T47D (cell line): ENCODE measurements around the gene KRTAP4-5.
"Not testable (repeated sequence)": the region's sequence is repeated elsewhere in the genome, so short reads cannot be mapped to it uniquely, and the experiment has no call there.

Experiments used
- DNase-seq, 2 experiments: peaks; one replicate each; pipeline versions ENCODE4 v3.0.0 to v3.0.0-alpha.2; 2011 to 2012; ENCODE audit warnings: low read depth in 1 of 2, low spot score in 1 of 2
- JUND ChIP-seq: IDR thresholded peaks from 2 replicates; pipeline ENCODE4 v1.6.1; 2012; ENCODE audit warnings: low read depth
- in situ Hi-C: cut with HindIII; loops from 2 replicates; pipeline ENCODE4 v1.10.0; 2016; ENCODE audit warnings: low sequenced_read_pairs, low pct_unique_long_range_greater_than_20kb

The KRTAP4-5 gene

DNA sequence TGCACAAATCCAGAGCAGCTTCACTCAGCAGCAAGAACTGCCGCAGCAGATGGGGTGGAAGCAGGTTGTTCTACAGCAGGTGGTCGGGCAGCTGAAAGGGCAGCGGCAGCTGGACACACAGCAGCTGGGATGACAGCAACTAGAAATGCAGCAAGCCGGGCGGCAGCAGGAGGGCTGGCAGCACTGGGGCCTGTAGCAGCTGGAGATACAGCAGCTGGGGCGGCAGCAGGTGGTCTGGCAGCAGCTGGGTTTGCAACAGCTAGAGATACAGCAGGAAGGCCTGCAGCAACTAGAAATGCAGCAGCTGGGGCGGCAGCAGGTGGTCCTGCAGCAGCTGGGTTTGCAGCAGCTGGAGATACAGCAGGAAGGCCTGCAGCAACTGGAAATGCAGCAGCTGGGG, 17.9 kb upstream of the KRTAP4-5 start:
- no peak for TF ChIP-seq JUND
- no peak for DNase-seq
- in situ Hi-C loops = no loop called here

GRCh38 chr17:41163828-41164227, 14.2 kb upstream of the KRTAP4-5 start:
- in situ Hi-C loops = no loop called here
- no peak for TF ChIP-seq JUND
- DNase-seq = no peak

- no peak for TF ChIP-seq JUND
- in situ Hi-C loops = no loop called here
- peak in 1 of 2 experiments; percentile 7 for DNase-seq
These were observed 11.0 kb upstream of the KRTAP4-5 start, which contains the start of gene KRTAP4-4 for GRCh38 chr17:41160648-41161047. TSS of gene KRTAP4-4 (minus strand) at chr17:41160748. CDS start at chr17:41160691, 57 bp downstream.

DNA sequence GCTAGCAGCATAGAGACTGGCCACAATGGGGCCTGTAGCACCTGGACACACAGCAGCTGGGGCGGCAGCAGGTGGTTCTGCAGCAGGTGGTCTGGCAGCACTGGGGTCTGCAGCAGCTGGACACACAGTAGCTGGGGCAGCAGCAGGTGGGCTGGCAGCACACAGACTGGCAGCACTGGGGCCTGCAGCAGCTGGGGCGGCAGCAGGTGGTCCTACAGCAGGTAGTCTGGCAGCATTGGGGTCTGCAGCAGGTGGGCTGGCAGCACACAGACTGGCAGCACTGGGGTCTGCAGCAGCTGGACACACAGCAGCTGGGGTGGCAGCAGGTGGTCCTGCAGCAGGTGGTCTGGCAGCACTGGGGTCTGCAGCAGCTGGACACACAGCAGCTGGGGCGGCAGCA, 10.6 kb upstream of the KRTAP4-5 start:
- in situ Hi-C loops, DNase-seq: not testable (repeated sequence)

GRCh38 chr17:41153856-41154255, 4.2 kb upstream of the KRTAP4-5 start:
- no peak for DNase-seq
- in situ Hi-C loops = no loop called here
- TF ChIP-seq JUND = no peak

DNA sequence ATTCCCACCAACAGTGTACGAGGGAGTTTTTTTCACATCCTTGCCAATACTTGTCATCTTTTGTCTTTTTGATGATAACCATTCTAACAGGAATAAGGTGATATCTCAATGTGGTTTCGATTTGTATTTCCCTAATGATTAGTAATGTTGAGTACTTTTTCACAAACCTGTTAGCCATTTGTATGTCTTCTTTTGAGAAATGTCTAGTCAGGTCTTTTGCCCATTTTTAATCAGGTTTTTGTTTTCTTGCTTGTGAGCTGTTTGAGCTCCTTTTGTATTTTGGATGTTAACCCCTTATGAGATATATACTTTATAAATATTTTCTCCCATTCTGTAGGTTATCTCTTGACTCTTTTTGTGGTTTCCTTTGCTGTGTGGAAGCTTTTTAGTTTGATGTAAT, 1.9 kb upstream of the KRTAP4-5 start:
- in situ Hi-C loops = no loop called here
- DNase-seq = no peak
- TF ChIP-seq JUND = no peak

- no peak for DNase-seq
- no peak for TF ChIP-seq JUND
- in situ Hi-C loops = no loop called here
These were observed 401 bp upstream of the KRTAP4-5 start for GRCh38 chr17:41150026-41150425.

DNA sequence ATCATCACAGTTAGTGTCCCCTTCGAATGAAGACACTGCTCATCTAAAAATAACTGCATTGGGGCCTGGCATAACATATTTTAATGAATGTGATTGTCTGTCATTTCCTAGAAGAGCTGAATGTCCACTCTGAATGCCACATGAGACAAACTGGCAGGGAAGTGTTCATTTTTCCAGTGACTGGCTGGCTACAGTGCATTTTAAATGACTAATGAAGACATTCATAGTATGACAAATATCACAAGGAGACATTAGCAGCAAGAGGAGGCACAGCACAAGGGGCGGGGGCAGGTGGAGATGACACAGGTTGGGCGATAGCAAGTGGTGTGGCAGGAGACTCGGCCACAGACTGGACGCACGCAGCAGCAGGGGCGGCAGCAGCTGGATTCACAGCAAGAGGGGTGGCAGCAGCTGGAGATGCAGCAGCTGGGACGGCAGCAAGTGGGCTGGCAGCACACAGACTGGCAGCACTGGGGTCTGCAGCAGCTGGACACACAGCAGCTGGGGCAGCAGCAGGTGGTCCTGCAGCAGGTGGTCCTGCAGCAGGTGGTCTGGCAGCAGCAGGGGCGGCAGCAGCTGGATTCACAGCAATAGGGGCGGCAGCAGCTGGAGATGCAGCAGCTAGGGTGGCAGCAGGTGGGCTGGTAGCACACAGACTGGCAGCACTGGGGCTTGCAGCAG, 514 bp downstream of the KRTAP4-5 start:
- in situ Hi-C loops, DNase-seq: not testable (repeated sequence)

DNA sequence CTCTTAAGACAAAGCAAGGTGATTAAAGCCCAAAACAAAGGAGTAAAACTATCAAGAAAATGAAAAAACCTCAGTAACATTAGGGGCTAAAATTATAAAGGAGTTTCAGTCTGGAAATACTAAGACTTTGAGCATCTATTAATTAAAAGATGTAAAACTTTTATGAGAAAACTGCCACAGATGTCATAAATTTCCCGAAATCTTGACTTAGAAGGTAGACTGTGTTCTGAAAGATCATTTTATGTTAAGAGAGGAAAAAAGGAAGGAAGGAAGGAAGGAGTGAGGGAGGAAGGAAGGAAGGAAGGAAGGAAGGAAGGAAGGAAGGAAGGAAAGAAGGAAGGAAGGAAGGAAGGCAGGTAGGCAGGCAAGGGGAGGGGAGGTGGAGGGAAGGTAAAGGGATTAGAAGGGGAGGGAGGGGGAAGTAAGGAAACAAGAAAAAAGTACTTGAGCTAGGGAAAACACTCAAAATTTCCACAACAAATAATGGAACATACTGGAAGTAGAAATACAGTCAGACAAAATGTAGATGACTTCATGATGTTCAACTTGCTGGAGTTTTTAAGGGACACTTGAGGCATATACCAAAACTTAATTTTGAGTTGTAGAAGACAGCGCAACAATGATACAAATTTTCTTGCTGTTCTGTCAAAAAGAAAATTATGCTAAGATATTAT, 2.0 kb downstream of the KRTAP4-5 start:
- in situ Hi-C loops = no loop called here
- no peak for DNase-seq
- no peak for TF ChIP-seq JUND

DNA sequence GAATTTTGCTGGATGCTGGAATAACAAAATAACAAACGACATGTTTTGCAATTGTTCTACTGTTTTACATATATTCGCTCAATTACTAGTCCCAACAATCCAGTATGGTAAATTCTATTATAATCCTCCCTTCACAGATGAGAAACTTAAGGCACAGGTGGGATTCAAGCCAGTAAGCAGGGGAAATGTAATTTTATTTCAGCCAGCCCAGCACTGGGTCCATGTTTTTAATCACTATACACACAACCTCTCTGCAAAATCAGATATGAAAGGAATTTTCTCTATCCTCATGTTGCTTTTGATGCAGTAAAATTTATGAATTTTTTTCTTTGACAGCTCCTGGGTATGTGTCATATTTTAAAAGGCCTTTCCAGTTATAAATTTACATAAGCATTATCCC, 4.4 kb downstream of the KRTAP4-5 start:
- in situ Hi-C loops = no loop called here
- no peak for TF ChIP-seq JUND
- DNase-seq = no peak

DNA sequence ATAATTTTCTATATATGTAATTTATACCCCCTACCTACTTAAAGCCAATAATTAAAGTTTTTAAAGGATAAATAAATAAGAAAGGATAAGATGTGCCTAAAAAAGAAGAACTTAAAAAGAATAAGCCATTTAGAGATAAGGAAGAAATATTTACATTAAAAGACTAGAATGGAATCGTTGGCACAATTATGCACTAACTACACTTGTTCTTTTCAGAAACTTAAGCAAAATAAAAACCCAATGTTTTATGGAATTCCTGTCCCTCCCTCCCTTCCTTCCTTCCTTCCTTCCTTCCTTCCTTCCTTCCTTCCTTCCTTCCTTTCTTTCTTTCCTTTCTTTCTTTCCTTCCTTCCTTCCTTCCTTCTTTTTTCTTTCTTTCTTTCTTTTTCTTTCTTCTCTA, 4.8 kb downstream of the KRTAP4-5 start:
- in situ Hi-C loops = no loop called here
- TF ChIP-seq JUND = no peak
- no peak for DNase-seq

GRCh38 chr17:41141361-41141760, 8.3 kb downstream of the KRTAP4-5 start:
- no peak for DNase-seq
- TF ChIP-seq JUND = no peak
- in situ Hi-C loops = no loop called here

GRCh38 chr17:41140360-41141131, 9.1 kb downstream of the KRTAP4-5 start, which contains the start of gene KRTAP4-6:
TSS of gene KRTAP4-6 (minus strand) at chr17:41140544. CDS start at chr17:41140487, 57 bp downstream.
- DNase-seq = no peak
- no peak for TF ChIP-seq JUND
- in situ Hi-C loops = no loop called here

DNA sequence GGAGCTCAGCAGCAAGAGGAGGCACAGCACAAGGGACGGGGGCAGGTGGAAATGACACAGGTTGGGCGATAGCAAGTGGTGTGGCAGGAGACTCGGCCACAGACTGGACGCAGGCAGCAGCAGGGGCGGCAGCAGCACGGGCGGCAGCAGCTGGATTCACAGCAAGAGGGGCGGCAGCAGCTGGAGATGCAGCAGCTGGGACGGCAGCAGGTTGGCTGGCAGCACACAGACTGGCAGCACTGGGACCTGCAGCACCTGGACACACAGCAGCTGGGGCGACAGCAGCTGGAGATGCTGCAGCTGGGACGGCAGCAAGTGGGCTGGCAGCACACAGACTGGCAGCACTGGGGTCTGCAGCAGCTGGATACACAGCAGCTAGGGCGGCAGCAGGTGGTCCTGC, 9.8 kb downstream of the KRTAP4-5 start:
- DNase-seq, in situ Hi-C loops: not testable (repeated sequence)
